Renal pelvis (tissue), 4 donors: ENCODE measurements around the gene NOS1AP. TPM values are rescaled to one million over a fixed set of nuclear protein-coding genes. Genes with fewer than 3 reads are reported as not detected.
"Not testable (repeated sequence)": the region's sequence is repeated elsewhere in the genome, so short reads cannot be mapped to it uniquely, and the experiment has no call there.

Experiments used
- DNase-seq: peaks from one replicate; pipeline ENCODE4 v3.0.0-alpha.2; 2013
- polyA plus RNA-seq, 3 donors: library from polyadenylated mRNA; unstranded; fragments of 120-200 nt; gene quantifications; one replicate each; pipeline ENCODE4 v1.2.1, GENCODE V29; 2013; ENCODE audit not compliant: insufficient read length in 3 of 3

NOS1AP gene
- polyA plus RNA-seq, 3 donors: 9.6 to 14.1 (median 10.0) TPM

GRCh38 chr1:162166917-162167615 lies 97.6 kb downstream of the NOS1AP start:
- no peak for DNase-seq

DNA sequence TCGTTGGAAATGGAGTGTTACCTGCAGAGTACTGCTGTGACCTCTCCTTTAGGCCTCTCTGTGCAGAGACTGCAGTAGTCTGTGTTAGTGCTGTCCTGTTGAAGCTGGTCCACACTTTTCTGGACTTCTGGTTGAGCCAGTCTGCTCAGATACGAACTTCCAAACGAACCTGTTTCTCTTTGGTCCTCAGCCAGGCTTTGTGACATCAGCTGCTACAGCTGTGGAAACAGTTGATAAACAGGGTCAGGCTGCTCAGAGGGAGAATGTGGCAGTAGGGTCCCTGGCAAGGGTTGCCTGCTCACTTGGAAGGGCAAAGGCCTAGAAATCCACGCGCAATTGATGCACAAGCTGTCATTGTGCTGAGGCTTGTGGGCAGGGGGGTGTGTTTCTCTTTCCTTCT lies 98.8 kb downstream of the NOS1AP start:
- DNase-seq: no peak

DNA sequence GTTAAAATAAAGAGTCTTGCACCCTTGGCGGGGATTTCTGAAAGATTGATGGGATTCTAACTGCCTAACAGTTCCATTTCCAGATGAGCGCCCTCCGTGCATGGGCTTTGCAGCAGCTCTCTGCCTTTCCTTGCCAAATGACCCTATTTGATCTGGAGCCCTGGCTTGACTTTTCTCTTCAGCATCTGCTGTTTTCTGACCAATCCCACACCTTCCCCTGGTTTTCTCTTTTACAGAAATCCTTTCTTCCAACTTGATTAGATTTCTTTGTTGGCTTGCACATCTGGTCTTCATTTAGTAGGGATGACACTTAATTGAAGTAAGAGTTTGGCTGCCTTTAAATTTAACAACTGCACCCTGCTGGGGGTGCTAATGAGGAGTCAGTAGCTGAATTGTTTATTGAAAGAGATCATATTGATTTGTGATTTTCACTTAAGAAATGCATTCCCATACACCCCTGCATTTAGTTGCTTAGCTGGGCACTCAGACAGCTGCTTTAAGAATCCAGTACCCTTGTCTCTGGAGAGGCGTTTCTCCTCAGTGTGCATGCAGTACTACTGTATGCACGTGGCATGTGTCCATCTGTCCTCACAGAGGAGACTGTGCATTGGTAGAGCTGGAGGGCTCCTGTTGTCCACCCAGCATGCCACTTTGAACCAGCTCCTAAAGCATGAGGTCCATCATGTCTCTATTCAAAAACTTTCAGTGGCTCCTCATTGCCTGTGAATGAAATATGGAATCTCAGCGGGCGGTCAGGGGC lies 99.7 kb downstream of the NOS1AP start:
- DNase-seq: no peak

DNA sequence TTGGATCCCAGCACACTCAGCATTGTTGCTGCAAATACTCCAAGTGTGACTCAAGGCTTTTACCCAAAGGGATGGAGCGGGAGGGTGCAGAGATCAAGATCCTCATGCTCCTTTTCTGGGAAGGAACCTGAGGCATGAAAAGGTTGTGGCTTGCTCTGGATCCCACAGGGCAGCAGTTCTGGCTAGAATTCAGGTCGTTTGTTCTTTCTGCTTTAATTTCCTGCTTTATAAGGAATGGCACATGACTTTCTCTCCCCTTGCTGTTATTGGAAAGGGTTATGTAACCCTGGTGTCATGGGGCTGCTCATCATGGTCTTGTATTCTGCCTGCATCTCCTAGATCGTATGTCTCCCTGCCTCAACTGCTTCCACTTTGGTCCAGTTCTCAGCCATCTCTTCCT lies 101.6 kb downstream of the NOS1AP start:
- no peak for DNase-seq

DNA sequence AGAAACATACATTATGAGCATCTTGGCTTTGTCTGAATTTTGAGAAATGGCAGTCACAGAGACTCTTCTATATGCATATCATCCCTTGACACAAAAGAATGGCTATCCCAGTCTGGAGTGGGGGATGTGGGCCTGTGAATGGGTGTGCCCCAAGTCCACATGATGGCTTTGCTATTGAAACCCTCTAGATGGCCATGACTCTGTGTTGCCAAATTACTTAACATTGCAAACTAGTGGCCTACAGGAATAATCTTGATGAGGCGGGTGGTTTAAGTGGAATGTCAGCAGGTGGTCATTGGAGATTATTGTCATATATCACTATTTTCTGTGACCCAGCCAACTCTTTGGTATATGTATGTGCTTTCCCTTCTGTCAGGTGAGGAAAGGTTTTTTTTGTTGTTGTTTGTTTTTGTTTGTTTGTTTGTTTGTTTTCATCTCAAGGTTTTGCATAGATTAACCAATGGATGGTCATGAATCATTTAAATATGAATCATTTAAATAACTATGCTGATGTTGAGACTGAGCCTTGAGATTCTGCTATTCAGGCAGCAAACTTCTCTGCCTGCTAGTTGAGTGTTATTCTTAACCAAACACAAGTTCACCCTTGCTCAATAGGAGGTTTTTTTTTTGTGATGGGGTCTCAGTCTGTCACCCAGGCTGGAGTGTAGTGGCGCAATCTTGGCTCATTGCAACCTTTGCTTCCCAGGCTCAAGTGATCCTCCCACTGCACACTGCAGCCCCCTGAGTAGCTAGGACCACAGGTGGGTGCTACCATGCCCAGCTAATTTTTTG lies 103.0 kb downstream of the NOS1AP start:
- no peak for DNase-seq

- DNase-seq: not testable (repeated sequence)
These were observed 104.1 kb downstream of the NOS1AP start for GRCh38 chr1:162173607-162174006.

- DNase-seq: not testable (repeated sequence)
These were observed 104.5 kb downstream of the NOS1AP start for GRCh38 chr1:162174027-162174426.

DNA sequence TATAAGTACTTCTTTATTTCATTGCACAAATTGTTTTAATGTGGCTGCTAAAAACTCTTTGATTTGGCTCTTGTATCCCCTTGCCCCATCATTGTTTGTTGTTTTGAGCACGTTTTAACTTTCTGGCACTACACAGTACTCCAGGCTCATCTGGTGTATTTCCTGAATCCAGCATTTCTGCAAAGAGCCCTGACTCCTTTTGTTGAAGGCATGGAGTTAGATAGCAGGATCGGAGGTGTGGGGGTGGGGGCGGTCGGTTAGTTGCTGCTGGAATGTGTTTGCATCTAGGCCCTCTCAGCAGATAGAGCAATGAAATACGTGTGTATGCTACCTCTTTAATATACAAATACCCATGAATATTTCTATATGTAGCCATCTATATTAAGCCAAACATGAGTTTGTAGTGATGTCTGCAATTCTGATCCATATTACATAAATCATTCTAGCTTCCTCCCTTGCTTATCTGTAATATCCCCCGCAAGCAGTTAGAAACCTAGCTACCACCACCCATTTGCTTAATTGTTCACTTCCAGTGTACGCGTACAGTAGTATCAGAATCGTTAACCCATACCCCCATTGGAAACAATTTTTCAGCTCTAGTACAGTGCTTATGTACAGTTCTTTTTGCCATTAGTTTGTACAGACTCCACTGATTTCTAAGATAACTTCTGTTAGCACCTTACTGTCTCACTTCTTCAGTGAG lies 106.0 kb downstream of the NOS1AP start:
- no peak for DNase-seq

DNA sequence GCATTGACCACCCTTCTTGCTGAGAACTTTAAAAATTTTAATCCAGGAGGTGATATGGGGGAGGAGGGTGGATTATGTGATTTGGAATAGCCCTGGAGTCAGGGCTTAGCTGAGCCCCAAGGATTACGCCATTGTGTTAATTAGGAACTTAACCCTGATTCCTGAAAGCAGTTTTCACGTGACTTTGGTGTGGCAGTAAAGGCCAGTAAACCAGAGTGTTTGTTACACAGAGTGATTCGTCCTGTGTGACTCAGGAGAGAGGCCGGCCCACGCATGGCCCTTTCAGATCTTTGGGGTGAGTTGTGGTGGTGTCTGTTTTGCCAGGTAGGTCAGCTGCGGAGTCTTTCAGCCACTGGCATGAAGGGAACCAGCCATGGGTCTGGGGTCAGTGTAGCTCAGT lies 107.6 kb downstream of the NOS1AP start:
- no peak for DNase-seq

DNA sequence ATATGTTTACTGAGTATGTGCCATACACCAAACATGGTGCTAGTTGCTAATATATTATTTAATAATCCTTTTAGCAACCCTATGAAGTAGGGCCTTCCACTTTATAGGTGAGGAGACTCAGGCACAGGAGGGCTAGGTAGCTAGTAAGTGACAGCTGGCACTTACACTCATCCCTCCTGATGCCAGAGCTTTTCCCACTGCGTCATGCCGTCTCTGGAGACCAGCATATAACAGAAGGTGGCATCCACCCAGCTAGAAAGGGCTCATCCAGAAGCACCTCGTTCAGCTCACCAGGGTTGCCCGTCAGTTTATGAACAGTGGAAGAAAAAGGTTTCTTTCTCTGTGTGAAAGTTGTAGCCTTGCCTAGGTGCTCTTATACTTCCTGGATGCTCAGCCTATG lies 108.9 kb downstream of the NOS1AP start:
- no peak for DNase-seq

DNA sequence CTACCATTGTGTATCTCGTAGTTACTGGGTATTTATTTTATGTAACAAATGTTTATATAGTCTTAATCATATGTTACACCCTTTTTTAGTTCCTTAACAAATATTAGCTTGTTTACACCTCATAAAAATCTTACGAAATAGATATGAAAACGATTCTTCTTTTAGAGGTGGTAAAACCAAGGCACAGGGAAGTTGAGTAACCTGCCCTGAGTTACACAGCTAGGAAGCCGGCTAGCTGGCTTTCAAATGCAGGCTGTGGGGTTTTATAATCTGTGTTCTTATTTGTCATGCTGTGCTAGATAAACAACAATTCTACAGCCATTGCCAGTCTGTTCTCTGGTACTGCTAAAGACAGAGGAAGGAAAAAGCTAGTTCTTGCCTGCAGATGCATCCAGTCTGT lies 109.6 kb downstream of the NOS1AP start:
- DNase-seq: no peak

GRCh38 chr1:162180813-162181212 lies 111.3 kb downstream of the NOS1AP start:
- DNase-seq: no peak

- no peak for DNase-seq
These were observed 112.6 kb downstream of the NOS1AP start for GRCh38 chr1:162182090-162182489.

DNA sequence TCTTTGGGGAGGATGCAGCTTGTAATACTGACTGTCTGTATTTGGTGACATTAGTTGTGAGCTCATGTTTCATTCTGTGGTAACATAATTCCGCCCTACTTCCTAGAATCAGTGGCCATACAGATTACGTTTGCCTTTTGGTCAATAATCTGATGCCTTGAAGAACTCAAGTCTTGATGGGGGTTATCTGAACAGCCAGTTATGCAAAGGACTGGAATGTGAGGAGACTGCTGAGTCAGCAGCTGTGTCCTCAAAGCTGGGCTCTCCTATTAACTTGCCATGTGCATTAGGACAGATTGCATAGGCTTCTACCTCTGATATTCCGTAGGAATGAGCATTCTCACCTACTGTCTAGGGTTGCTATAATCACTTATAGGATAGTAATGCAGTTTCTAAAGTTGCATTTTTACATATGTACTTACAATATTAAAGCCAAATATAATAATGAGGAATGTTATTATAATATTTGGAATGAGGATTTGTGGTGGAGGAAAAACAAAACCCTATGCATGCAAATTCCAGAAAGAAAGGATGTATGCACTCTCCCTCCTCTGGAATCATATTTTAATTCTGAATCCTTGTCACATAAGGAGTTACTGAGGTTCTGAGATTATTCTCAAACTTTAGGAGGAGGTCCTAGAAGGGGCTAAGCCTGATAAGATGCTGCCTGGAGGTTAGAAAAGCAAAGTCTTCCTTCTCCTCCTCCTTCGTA lies 116.0 kb downstream of the NOS1AP start:
- DNase-seq: no peak

- DNase-seq: no peak
These were observed 116.5 kb downstream of the NOS1AP start for GRCh38 chr1:162186026-162186374.

DNA sequence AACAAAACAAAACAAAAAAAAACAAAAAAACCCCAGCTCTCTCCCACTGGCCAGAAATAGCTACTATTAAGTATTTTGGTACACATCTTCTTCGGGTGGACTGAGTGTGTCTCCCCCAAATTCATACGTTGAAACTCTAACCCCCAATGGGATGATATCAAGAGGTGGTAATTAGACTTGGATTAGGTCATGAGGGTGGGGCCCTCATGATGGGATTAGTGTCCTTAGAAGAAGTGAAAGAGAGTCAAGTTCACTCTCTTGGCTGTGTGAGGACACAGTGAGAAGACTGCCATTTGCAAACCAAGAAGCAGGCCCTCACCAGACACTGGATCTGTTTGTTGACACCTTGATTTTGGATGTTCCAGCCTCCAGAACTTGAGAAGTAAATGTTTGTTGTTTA lies 116.9 kb downstream of the NOS1AP start:
- DNase-seq: no peak

- DNase-seq: no peak
These were observed 118.3 kb downstream of the NOS1AP start for GRCh38 chr1:162187687-162188276.

GRCh38 chr1:162189345-162189744 lies 119.9 kb downstream of the NOS1AP start:
- no peak for DNase-seq

GRCh38 chr1:162191396-162192305 lies 122.2 kb downstream of the NOS1AP start:
- DNase-seq: no peak

DNA sequence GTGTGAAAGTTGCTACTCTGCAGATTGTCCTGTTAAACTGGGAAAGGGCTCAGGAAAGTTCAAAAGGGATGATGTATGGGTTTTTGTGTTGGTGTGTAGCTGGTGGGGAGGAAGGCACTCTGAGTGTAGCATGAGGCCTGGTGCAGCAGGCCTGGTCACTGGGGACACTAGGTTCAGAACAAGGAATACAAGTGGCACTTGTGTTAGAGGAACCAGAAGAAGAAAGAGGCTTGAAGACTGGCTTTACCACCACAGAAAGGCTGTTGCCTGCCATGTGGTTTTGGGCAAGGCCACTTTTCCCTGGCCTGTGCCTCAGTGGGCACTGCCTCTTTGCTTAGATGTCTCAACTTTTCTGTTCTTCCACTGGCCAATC lies 122.8 kb downstream of the NOS1AP start:
- no peak for DNase-seq
